A549 (cell line): ENCODE measurements around the gene ARAP1.

Experiments
- ESRRA ChIP-seq: fragments of 150-350 bp; IDR thresholded peaks from 2 replicates; pipeline ENCODE4 v1.6.1; 2014; ENCODE audit warnings: mild to moderate bottlenecking, low read length, borderline replicate concordance
- SMC3 ChIP-seq: fragments of >200 bp; sonication (Bioruptor Twin); formaldehyde crosslinking; IDR thresholded peaks from 3 replicates; pipeline ENCODE4 v1.6.1; 2018; ENCODE audit warnings: inconsistent platforms

DNA sequence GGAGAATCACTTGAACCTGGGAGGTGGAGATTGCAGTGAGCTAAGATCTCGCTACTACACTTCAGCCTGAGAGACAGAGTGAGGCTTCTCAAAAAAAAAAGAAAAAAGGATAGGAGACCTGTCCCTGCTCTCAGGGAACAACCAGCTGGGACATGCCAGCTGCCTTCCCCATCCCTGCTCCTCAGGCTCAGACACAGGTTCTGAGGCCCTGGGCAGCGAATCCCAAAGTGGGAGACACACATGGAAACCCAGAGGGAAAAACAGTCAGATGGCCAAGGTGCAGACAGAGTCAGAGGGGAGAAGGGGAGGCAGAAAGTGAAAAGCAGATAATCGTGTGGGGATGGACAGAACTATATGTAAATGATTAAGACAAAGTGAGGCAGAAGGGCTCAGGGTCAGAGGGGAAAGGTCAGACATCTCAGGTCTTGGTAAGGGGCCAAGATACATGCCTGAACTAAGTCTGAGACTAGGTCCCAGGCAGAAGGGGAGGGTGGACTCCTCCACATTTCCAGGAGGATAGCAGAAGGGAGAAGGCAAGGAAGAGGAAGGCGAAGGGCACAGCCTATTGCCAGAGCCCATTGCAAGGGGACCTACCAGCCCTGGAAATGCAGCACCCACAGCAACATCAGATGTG lies 27.4 kb upstream of the ARAP1 start:
- TF ChIP-seq SMC3 (no peak), ESRRA (no peak)
